Measurements from ENCODE around the gene ZNF283.

The ZNF283 gene

DNA sequence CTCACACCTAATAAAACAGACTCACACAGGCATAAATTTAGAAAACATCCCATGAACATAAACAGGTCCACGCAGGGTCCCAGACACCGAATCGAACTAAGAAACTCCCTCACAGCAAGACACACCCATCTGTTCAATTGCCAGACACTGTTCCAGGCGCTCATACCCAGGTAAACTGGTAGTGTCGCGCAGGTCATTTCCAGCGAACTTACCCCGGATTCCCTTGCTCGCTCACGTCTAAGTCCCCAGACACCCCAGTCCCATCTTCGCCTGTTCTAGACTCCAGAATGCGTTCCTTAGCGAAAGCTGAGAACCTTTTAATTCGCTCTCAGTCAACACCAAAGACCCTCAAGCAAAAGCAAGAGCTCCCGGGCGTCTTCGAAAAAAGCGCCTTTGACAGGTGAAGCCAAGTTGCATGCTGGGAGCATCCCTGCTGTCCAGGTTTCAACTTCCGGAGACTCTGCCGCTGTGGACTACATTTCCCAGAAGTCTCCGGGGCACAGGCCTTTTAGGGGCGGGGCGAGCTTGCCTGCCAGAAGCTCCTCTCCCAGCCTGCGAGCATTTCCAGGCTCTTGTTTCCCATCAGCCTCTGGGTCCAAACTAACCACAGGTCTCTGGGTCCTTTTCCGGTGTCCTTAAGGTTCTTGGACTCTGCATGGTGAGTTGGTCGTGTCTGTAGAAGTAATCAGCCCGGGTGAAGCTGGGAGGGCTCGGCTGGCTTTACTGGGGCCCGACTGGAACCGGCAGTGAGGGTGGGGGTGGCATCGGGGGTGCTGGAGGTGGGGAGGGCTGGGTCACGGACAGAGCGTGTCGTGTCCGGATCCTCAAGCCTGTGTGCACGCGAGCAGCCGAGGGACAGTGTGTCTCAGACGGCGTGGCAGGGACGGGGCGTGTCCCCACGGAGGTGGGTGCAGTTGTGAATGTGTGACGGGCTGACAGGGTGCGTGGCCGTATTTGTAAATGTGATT, at the start of gene ZNF283:
ZNF283 (plus strand) TSS at position 535 of the 968 bp plus-strand sequence. CDS start 6,184 bp downstream, outside the sequence.
- TF ChIP-seq GATA2 (IDR thresholded peaks at IDR 0.05; ENCODE audit: low read depth, low read length) (no peak), GATA3 (IDR thresholded peaks at IDR 0.05; ENCODE audit: low read depth, low read length) (no peak)

DNA sequence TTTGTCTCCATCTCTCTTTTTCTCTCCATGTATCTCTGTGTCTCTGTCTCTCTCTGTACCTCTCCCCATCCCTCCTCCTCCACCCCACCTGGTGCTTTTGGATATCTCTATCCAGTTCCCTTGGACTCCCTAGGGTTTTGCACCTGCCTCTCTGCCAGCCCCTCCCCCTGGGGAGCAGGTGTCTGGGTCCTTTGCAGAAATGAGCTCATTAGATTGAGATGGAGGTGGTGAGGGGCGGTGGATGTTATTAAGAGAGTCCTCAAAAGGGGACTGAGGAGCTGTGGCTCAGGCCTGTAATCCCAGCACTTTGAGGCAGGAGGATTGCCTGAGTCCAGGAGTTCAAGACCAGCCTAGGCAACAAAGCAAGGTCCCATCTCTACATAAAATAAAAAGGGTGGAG, 48.5 kb upstream of the ZNF283 start:
- TF ChIP-seq GATA2 (IDR thresholded peaks at IDR 0.05; ENCODE audit: low read depth, low read length) = no peak
- TF ChIP-seq GATA3 (IDR thresholded peaks at IDR 0.05; ENCODE audit: low read depth, low read length) = no peak

DNA sequence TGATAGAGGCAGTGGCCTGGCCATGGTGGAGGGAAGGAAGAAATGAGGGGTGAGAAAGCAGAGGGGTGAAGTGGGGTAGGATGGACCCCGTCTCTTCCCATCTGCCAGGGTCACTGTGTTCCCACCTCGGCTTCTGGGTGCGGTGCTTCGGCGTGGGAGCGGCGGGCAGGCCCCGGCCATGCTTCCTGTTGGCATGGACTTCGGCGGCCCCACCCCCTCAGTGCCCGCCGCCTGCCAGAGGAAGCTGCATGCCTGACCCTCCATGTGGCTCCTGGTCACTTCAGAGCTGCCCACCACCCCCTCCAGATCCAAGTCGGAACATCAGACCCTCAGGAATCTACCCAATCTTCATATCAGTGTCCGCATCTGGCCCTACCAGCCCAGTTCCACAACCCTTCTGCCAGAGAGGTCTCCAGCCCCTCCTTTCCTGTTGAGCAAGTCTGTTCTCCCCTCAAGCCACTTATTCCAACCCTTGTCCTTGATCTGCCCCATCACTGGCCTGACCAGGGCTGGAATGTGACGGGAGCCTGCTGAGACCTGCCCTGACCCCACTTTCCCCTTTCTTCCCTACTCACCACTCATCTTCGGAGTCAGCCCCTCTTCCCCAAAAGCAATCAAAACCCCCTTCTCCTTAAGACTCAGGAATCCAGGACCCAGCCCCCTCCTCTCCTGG, 47.8 kb upstream of the ZNF283 start:
- TF ChIP-seq GATA2 (IDR thresholded peaks at IDR 0.05; ENCODE audit: low read depth, low read length) (no peak), GATA3 (IDR thresholded peaks at IDR 0.05; ENCODE audit: low read depth, low read length) (no peak)

DNA sequence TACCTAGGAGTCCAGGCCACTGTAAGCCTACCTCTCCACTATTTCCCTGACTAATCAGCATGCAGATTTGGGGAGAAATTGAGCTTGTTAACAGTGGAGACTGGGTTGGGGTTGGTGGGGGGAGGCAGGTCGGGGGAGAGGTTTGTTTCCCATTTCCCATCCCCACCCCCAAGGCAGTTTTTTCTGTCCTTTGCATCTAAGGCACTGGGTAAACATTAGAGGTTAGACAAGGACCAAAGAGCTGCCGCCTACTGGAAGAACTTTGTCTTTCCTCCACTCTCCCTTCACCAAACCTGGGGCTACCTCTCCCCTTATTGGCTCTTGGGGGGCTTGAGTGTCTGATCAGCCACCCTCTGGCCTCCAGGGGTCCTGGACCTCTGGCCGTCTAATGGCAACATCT, 47.3 kb upstream of the ZNF283 start:
- no peak for TF ChIP-seq GATA2 (IDR thresholded peaks at IDR 0.05; ENCODE audit: low read depth, low read length)
- no peak for TF ChIP-seq GATA3 (IDR thresholded peaks at IDR 0.05; ENCODE audit: low read depth, low read length)

DNA sequence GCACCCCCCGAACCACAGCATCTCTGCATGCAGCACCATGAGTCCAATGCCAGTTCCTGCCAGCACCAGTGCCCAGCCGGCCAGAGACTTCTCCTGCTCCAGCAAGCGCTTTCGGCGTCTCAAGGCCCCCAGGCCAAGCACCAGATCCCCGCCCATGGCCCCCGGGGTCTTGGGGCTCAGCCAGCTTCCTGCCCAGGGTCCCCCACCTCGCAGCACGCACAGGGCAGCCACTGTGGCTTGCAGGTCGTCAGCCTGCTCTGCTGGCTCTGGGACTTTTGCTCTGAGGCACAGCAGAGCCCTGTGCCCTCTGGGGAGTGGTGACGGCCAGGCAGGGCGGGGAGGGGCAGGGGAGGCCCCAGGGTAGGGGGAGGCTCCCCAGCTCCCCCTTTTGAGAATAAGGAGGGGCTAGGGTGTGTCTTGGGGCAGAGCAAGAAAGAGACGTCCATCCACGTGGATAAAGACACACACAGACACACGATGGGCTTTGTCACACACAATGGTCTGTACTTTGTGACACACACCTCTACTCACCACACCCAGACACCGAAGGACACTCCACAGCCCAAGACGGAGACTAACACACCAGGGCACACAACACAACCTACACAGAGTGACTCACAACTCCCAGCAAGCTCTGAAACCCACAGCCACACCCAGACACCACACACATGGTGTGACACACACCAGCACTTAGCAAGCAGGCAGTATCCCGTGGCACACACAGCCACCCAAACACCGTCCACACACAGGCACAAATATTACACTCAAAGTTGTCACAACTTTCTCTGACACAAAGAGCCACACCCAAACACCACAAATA, 46.2 kb upstream of the ZNF283 start, which contains the start of gene KCNN4:
KCNN4 (minus strand) TSS at position 268 of the 820 bp plus-strand sequence; CDS start at position 156, 112 bp downstream.
- no peak for TF ChIP-seq GATA2 (IDR thresholded peaks at IDR 0.05; ENCODE audit: low read depth, low read length)
- no peak for TF ChIP-seq GATA3 (IDR thresholded peaks at IDR 0.05; ENCODE audit: low read depth, low read length)

DNA sequence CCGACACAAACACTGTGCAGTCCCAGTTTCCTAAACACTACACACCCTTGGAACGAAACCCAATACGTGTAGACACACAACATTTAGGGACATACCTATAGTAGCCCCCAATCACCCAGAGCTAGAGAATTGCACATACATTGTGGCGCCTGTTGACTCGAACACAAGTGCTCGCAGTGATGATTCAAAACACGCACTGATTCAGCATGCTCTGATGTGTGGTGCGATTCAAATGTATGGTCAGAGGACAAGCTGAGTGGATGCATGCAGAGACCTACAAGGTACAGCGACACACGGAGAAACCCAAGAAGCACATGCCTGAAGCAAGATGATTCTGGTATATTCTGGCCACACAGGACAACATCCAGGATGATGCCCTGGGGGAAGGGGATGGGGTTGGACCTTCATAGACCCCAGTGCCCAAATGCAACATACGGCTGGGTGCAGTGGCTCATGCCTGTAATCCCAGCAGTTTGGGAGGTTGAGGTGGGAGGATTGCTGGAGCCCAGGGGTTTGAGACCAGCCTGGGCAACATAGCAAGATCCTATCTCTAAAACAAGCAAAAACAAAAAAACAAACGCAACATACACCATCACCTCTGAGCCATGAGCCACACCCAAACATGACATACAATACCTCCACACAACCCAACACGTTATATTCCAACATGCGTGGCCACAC, 45.4 kb upstream of the ZNF283 start:
- no peak for TF ChIP-seq GATA2 (IDR thresholded peaks at IDR 0.05; ENCODE audit: low read depth, low read length)
- TF ChIP-seq GATA3 (IDR thresholded peaks at IDR 0.05; ENCODE audit: low read depth, low read length) = no peak

DNA sequence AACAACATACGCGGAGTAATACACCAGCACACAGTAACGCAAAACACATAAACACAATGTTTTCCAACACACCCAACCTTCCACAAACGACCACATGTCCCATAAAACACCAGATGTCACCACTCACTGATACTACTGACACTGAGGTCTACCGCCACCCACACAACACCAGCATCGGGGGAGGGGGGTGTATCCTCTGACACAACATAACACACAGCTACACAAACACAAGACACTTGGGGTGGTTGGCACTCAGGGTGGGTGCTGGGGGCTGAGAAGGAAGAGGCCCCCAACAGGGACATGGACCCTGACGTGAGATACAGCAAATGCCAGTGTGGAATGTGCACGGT, 44.8 kb upstream of the ZNF283 start:
- TF ChIP-seq GATA3 (IDR thresholded peaks at IDR 0.05; ENCODE audit: low read depth, low read length) = no peak
- TF ChIP-seq GATA2 (IDR thresholded peaks at IDR 0.05; ENCODE audit: low read depth, low read length) = no peak

DNA sequence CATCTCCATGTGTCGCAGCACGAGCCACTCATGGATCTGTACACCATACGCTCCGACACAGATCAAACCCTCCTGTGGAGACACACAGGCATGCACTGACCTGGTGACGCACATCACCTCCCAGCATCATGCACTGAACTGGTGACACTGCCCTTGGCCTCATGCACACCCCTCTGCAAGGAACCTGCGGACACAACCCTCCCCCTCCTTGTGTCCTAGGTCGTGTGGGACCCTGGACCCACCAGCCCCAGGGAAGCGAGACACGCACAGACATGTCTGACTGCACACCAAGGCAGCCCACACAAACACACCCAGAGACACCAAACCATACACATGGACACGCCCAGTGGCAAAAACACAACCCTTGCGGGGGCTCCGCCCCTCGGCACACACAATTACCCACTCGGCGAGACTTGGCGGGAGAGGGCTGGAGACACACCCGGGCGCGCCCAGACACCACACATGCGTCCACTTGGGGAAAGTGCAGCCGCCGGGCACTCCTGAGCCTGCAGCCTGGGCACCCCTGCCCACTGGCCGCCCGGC, 44.4 kb upstream of the ZNF283 start:
- TF ChIP-seq GATA3 (IDR thresholded peaks at IDR 0.05; ENCODE audit: low read depth, low read length) (no peak), GATA2 (IDR thresholded peaks at IDR 0.05; ENCODE audit: low read depth, low read length) (no peak)

DNA sequence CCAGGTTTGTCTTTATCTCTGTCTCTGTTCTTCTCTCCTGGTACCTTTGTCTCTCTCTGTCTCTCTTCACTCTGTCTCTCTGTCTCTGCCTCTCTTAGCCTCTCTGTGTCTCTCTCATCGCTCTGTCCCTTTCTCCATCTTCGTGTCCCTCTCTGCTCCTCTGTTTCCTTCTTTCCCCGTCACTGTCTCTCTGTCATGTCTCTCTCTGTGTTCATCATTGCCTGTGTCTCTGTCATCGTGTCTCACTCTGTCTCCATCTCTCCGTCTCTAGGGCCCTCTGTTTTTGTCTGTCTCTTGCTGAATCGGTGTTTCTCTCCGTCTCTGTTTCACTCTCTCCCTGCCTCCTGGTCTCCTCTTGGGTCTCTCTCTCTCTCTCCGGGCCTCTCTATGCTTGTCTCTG, 43.5 kb upstream of the ZNF283 start:
- no peak for TF ChIP-seq GATA2 (IDR thresholded peaks at IDR 0.05; ENCODE audit: low read depth, low read length)
- no peak for TF ChIP-seq GATA3 (IDR thresholded peaks at IDR 0.05; ENCODE audit: low read depth, low read length)

DNA sequence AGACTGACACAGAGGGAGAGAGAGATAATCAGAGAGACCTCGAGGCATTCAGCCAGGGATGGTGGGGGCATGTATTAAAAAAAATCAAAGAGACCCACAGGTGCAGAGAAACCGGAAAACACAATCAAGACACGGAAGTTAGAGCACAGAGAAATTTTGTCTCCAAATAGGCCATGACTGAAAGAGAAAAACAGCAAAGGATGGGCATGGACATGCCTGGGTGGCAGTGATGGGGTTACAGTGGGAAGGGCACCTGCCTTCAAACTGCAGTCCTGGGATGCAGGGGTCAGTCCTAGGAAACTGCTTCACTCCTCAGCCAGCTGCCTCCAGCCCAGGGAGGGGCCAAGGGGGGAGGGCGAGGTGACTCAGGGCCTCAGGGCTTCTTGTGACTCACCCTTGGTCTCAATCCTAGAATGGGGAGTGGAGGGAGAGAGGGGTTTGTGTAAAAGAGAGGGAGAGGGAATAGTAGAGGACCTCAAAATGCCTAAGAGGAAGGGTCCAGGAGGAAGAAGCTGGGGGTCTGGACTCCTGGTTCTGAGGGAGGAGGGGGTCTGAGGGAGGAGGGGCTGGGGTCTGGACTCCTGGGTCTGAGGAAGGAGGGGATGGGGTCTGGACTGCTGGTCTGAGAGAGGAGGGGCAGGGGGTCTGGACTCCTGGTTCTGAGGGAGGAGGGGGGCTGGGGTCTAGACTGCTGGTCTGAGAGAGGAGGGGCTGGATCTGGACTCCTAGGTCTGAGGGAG, 42.7 kb upstream of the ZNF283 start:
- TF ChIP-seq GATA3 (IDR thresholded peaks at IDR 0.05; ENCODE audit: low read depth, low read length) (no peak), GATA2 (IDR thresholded peaks at IDR 0.05; ENCODE audit: low read depth, low read length) (no peak)

DNA sequence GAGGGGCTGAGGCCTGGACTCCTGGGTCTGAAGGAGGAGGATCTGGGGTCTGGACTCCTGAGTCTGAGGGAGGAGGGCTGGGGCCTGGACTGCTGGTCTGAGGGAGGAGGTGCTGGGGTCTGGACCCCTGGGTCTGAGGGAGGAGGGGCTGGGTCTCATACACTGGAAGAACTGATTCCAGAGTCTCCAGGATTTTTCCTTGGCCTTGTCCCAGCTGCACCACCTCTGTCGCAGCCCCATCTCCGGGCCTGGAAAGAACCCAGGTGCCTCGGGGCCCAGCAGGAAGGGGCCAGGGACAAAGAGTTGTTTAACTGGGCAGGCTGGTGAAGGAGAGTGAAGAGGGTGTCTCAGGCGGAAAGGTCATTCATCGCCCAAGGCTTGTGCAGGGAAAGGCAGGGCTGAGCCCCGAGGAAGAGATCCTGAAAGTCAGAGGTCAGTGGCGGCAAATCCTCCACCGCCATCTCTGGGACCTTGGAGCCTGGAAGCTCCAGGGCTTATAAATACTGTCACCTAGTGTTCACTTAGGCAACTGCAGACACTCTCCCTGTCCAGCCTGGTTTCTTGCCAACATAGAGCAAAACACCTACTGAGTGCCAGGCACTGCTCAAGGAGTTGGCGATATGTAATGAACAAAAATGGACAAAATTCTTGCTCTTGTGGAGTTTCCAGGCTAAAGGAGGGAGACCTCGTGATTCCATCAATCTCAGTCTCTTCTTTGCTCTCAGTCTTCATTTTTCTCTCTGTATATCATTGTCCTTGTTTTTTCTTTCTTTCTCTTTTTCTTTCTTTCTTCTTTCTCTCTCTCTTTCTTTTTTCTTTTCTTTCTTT, 41.9 kb upstream of the ZNF283 start:
- no peak for TF ChIP-seq GATA2 (IDR thresholded peaks at IDR 0.05; ENCODE audit: low read depth, low read length)
- TF ChIP-seq GATA3 (IDR thresholded peaks at IDR 0.05; ENCODE audit: low read depth, low read length) = no peak

DNA sequence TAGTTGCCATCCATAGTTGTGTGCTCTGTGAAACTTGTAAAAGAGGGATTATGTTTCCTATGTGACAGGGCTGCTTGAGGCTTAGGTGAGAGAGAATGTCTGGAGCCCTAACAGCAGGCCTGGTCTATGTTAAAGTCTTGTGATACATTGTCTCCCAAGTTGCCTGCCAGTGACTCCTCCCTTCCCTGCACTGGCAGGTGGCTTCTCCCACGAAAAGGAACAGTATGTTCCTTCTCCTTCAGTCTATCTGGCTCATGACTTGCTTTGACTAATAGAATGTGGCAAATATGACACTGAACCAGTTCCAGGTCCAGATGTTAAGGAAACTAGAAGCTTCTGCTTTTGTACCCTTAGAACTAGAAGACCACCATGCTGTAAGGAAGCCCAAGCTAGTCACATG, 40.5 kb upstream of the ZNF283 start:
- TF ChIP-seq GATA2 (IDR thresholded peaks at IDR 0.05; ENCODE audit: low read depth, low read length) (no peak), GATA3 (IDR thresholded peaks at IDR 0.05; ENCODE audit: low read depth, low read length) (no peak)

All from SH-SY5Y (cell line).